Activated gamma-delta T cell treated with Interleukin-2 at 50 U/mL for 16 hours (primary cell): Measurements from ENCODE around the gene MRPS31.
"Not testable (repeated sequence)": the region's sequence is repeated elsewhere in the genome, so short reads cannot be mapped to it uniquely, and the experiment has no call there.

ENCODE experiments used
- DNase-seq: peaks from one replicate; pipeline ENCODE4 v3.0.0-alpha.2; 2020

Gene MRPS31

GRCh38 chr13:40758811-40759210, 12.2 kb downstream of the MRPS31 start:
- no peak for DNase-seq

- DNase-seq: no peak
Observed at GRCh38 chr13:40756042-40756441, 14.9 kb downstream of the MRPS31 start.

- DNase-seq: no peak
Observed at GRCh38 chr13:40755082-40755700, 15.8 kb downstream of the MRPS31 start.

- DNase-seq: no peak
Observed at GRCh38 chr13:40749327-40749726, 21.7 kb downstream of the MRPS31 start.

- peak; percentile 51 for DNase-seq
Observed at GRCh38 chr13:40735232-40735548, 35.8 kb downstream of the MRPS31 start.

- peak; percentile 4 for DNase-seq
Observed at GRCh38 chr13:40734536-40735231, 36.3 kb downstream of the MRPS31 start.

GRCh38 chr13:40732658-40733057, 38.3 kb downstream of the MRPS31 start:
- DNase-seq: no peak

GRCh38 chr13:40728595-40728994, 42.4 kb downstream of the MRPS31 start:
- DNase-seq: no peak

GRCh38 chr13:40714433-40714832, 56.6 kb downstream of the MRPS31 start:
- not testable (repeated sequence) for DNase-seq

GRCh38 chr13:40706439-40706838, 64.6 kb downstream of the MRPS31 start:
- DNase-seq: no peak

GRCh38 chr13:40697711-40698110, 73.3 kb downstream of the MRPS31 start:
- no peak for DNase-seq

GRCh38 chr13:40694426-40694825, 76.6 kb downstream of the MRPS31 start:
- no peak for DNase-seq

- no peak for DNase-seq
Observed at GRCh38 chr13:40692946-40693345, 78.0 kb downstream of the MRPS31 start.

- DNase-seq: no peak
Observed at GRCh38 chr13:40688781-40689180, 82.2 kb downstream of the MRPS31 start.

- no peak for DNase-seq
Observed at GRCh38 chr13:40682449-40683240, 88.3 kb downstream of the MRPS31 start.

- DNase-seq: no peak
Observed at GRCh38 chr13:40681341-40682146, 89.4 kb downstream of the MRPS31 start.

GRCh38 chr13:40680659-40681323, 90.2 kb downstream of the MRPS31 start:
- no peak for DNase-seq

GRCh38 chr13:40679480-40679985, 91.5 kb downstream of the MRPS31 start:
- DNase-seq: no peak
